HEK293 (cell line): Measurements from ENCODE around the gene JAK3.

Source experiments
- TCF7L2 ChIP-seq: IDR thresholded peaks from 2 replicates; pipeline ENCODE4 v1.6.1; 2011; ENCODE audit warnings: low read depth, mild to moderate bottlenecking, inconsistent platforms, low read length, moderate library complexity, borderline replicate concordance
- ZBTB7A ChIP-seq: fragments of 450-650 bp; formaldehyde crosslinking; IDR thresholded peaks from 2 replicates; pipeline ENCODE4 v1.5.1; 2016; ENCODE audit warnings: low read depth, missing biosample characterization, missing genetic modification characterization
- ZNF157 ChIP-seq: fragments of 450-650 bp; formaldehyde crosslinking; IDR thresholded peaks from 2 replicates; pipeline ENCODE4 v1.5.1; 2016; ENCODE audit warnings: missing biosample characterization, missing genetic modification characterization
- TF ChIP-seq, protein P1 (sequence below): fragments of 450-650 bp; formaldehyde crosslinking; IDR thresholded peaks from 2 replicates; pipeline ENCODE4 v1.5.1; 2016; ENCODE audit warnings: missing biosample characterization, missing genetic modification characterization
- TF ChIP-seq, protein P2 (sequence below): fragments of 450-650 bp; IDR thresholded peaks from 2 replicates; pipeline ENCODE4 v1.5.1; 2018; ENCODE audit warnings: missing biosample characterization, missing genetic modification characterization

DNA sequence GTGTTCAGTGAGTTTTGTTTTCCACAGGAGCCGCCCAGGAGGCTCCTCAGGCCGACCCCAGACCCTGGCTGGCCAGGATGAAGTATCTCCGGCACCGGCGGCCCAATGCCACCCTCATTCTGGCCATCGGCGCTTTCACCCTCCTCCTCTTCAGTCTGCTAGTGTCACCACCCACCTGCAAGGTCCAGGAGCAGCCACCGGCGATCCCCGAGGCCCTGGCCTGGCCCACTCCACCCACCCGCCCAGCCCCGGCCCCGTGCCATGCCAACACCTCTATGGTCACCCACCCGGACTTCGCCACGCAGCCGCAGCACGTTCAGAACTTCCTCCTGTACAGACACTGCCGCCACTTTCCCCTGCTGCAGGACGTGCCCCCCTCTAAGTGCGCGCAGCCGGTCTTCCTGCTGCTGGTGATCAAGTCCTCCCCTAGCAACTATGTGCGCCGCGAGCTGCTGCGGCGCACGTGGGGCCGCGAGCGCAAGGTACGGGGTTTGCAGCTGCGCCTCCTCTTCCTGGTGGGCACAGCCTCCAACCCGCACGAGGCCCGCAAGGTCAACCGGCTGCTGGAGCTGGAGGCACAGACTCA lies 40.0 kb downstream of the JAK3 start:
- TF ChIP-seq, protein P1, sequence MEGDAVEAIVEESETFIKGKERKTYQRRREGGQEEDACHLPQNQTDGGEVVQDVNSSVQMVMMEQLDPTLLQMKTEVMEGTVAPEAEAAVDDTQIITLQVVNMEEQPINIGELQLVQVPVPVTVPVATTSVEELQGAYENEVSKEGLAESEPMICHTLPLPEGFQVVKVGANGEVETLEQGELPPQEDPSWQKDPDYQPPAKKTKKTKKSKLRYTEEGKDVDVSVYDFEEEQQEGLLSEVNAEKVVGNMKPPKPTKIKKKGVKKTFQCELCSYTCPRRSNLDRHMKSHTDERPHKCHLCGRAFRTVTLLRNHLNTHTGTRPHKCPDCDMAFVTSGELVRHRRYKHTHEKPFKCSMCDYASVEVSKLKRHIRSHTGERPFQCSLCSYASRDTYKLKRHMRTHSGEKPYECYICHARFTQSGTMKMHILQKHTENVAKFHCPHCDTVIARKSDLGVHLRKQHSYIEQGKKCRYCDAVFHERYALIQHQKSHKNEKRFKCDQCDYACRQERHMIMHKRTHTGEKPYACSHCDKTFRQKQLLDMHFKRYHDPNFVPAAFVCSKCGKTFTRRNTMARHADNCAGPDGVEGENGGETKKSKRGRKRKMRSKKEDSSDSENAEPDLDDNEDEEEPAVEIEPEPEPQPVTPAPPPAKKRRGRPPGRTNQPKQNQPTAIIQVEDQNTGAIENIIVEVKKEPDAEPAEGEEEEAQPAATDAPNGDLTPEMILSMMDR (tag by site-specific recombination) = no peak
- TF ChIP-seq TCF7L2 (no peak), ZNF157 (tag by site-specific recombination) (no peak), ZBTB7A (tag by site-specific recombination) (no peak)
- TF ChIP-seq, protein P2, sequence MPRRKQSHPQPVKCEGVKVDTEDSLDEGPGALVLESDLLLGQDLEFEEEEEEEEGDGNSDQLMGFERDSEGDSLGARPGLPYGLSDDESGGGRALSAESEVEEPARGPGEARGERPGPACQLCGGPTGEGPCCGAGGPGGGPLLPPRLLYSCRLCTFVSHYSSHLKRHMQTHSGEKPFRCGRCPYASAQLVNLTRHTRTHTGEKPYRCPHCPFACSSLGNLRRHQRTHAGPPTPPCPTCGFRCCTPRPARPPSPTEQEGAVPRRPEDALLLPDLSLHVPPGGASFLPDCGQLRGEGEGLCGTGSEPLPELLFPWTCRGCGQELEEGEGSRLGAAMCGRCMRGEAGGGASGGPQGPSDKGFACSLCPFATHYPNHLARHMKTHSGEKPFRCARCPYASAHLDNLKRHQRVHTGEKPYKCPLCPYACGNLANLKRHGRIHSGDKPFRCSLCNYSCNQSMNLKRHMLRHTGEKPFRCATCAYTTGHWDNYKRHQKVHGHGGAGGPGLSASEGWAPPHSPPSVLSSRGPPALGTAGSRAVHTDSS (tag by site-specific recombination) = no peak
